A549 treated with DMSO at 1 μM for 4 hours (cell line): Measurements from ENCODE around the gene PPIG. TPM values are rescaled to one million over a fixed set of nuclear protein-coding genes. Genes with fewer than 3 reads are reported as not detected.

Source experiments
- total RNA-seq: library from RNA; stranded (reverse); fragments of 200-300 nt; extraction: Qiagen RNA extraction; gene quantifications from 5 replicates; pipeline ENCODE4 v1.2.3, GENCODE V29; 2022; ENCODE audit warnings: low read depth

Gene PPIG
- 36.3 to 46.2 TPM (median 44.9 TPM) in 5 replicates for total RNA-seq

GRCh38 chr2:169584005-169584877 is at the start of gene PPIG:
Gene PPIG (plus strand): TSS chr2:169584351. CDS start chr2:169604042, 19,691 bp downstream.

GRCh38 chr2:169573160-169573973 is 10.8 kb upstream of the PPIG start, which contains the start of gene FASTKD1:
Gene FASTKD1 (minus strand): TSS chr2:169573865. CDS start chr2:169572029, 1,836 bp downstream.

Other genes with a start within 250 kb of the PPIG start
- 0.01 to 0.21 TPM (median 0.03 TPM) in 4 of 5 replicates, not detected in the other for gene LRP2, start 221.8 kb upstream of the PPIG start, total RNA-seq
- gene BBS5, start 104.9 kb upstream of the PPIG start, total RNA-seq = 5.6 to 6.3 TPM (median 6.0 TPM) in 5 replicates
- gene KLHL41, start 74.6 kb upstream of the PPIG start, total RNA-seq = 0.14 to 0.20 TPM (median 0.17 TPM) in 5 replicates
- 16.8 to 27.0 TPM (median 26.2 TPM) in 5 replicates for gene FASTKD1, start 10.5 kb upstream of the PPIG start, total RNA-seq
- 0.19 to 0.74 TPM (median 0.33 TPM) in 5 replicates for gene CFAP210, start 110.1 kb downstream of the PPIG start, total RNA-seq
- gene PHOSPHO2, start 110.1 kb downstream of the PPIG start, total RNA-seq = 2.7 to 3.4 TPM (median 2.9 TPM) in 5 replicates
- 6.3 to 9.9 TPM (median 9.4 TPM) in 5 replicates for gene KLHL23, start 149.5 kb downstream of the PPIG start, total RNA-seq
- 134 to 157 TPM (median 146 TPM) in 5 replicates for gene SSB, start 214.5 kb downstream of the PPIG start, total RNA-seq
- 61.8 to 86.8 TPM (median 65.0 TPM) in 5 replicates for gene METTL5, start 240.6 kb downstream of the PPIG start, total RNA-seq
- 9.4 to 14.0 TPM (median 11.8 TPM) in 5 replicates for gene UBR3, start 243.1 kb downstream of the PPIG start, total RNA-seq